Hematopoietic multipotent progenitor cell treated with erythropoietin and hydrocortisone succinate and interleukin-3 and kit ligand, for 15 days (in vitro differentiated cells): ENCODE measurements around the gene SULF2.

ENCODE experiments used
- DNase-seq: peaks from one replicate; pipeline ENCODE4 v3.0.0-alpha.2; 2015; ENCODE audit warnings: low spot score

Gene SULF2

GRCh38 chr20:47647994-47648393, 137.3 kb downstream of the SULF2 start:
- DNase-seq = no peak

- DNase-seq = no peak
These were observed 139.6 kb downstream of the SULF2 start for GRCh38 chr20:47645632-47646031.

GRCh38 chr20:47642624-47643023, 142.7 kb downstream of the SULF2 start:
- no peak for DNase-seq

- no peak for DNase-seq
These were observed 143.2 kb downstream of the SULF2 start for GRCh38 chr20:47642118-47642517.

GRCh38 chr20:47638851-47639250, 146.4 kb downstream of the SULF2 start:
- DNase-seq = no peak

- DNase-seq = no peak
These were observed 150.0 kb downstream of the SULF2 start for GRCh38 chr20:47635256-47635655.

GRCh38 chr20:47631078-47631477, 154.2 kb downstream of the SULF2 start:
- no peak for DNase-seq

GRCh38 chr20:47629907-47630306, 155.4 kb downstream of the SULF2 start:
- DNase-seq = no peak

- DNase-seq = no peak
These were observed 157.7 kb downstream of the SULF2 start for GRCh38 chr20:47627540-47627939.

- no peak for DNase-seq
These were observed 162.1 kb downstream of the SULF2 start for GRCh38 chr20:47623206-47623605.

- DNase-seq = no peak
These were observed 163.1 kb downstream of the SULF2 start for GRCh38 chr20:47622118-47622665.

- peak; percentile 58 for DNase-seq
These were observed 164.2 kb downstream of the SULF2 start for GRCh38 chr20:47620808-47621805.

- no peak for DNase-seq
These were observed 166.8 kb downstream of the SULF2 start for GRCh38 chr20:47618479-47618878.

GRCh38 chr20:47614703-47615309, 170.5 kb downstream of the SULF2 start:
- DNase-seq = no peak

GRCh38 chr20:47612670-47613069, 172.6 kb downstream of the SULF2 start:
- DNase-seq = no peak

GRCh38 chr20:47611785-47612184, 173.5 kb downstream of the SULF2 start:
- DNase-seq = no peak

GRCh38 chr20:47610945-47611250, 174.4 kb downstream of the SULF2 start:
- no peak for DNase-seq

- DNase-seq = no peak
These were observed 174.9 kb downstream of the SULF2 start for GRCh38 chr20:47610247-47610944.

GRCh38 chr20:47609001-47609400, 176.3 kb downstream of the SULF2 start:
- no peak for DNase-seq
